ENCODE data around the gene PRSS50. TPM values are rescaled to one million over a fixed set of nuclear protein-coding genes. Genes with fewer than 3 reads are reported as not detected.

Gene PRSS50
- total RNA-seq, 1 experiment from 2014 or later, result not detected

DNA sequence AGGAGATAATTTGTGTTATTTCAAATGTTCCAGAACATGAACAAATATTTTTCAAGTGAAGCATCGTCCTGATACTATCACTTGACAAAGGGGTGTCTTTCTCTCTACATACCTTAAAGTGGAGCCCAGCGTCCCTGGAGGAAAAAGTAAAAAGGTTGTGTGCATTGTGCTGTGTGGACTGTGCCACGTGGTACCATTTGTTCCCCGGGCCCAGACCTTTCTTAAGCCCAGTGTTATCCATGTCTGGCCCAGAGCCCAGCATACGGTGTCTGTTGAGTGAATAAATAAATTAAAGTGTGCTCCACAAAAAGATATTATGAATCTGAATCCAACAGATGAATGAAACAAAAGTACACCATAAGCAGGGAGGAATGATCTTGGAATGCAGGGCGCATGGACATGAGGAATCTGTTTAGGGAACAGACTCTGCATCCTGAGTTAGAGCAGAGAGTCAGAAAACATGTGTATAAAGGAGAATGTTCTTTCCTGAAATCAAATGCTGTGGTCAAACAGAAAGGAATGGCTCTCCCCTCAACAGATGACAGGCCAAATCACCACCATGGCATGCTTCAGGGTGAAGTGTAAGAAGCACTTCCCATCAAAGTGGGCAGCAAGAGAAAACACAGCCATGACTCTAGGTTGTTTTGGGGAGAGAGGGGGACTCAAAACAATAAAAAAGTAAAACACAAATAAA lies 8.1 kb upstream of the PRSS50 start:
- no peak for DNase-seq (ENCODE audit: low read depth)

DNA sequence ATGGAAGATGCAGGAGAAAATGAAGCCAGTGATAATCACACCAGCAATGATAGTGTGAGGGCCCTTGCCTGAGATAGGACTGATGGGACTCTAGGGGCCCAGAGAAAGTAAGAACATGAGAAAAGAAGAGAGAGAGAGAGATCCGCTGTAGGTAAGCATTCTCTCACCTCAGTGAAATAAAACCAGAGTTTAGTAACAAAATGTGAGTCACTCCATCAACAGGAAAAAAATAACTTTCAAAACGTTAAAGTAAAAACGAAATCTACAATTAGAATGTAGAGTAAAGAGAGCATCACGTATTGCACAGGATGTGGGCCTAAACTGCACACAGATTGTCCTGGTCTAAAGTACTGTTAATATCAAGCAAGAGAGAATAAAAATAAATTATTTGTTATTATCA lies 6.8 kb upstream of the PRSS50 start:
- no peak for DNase-seq (ENCODE audit: low read depth)

DNA sequence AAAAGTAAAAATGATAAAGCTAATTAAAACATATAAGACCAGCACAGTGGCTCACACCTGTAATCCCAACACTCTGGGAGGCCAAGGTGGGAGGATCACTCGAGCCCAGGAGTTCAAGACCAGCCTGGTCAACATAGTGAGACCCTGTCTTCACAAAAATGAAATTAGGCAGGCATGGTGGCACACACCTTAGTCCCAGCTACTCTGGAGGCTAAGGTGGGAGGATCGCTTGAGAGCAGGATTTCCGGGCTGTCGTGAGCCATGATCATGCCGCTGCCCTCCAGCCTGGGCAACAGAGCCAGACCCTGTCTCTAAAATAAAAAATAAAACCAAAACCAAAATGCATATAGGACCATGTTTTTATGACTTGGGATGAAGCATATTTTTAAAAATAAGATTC lies 4.8 kb upstream of the PRSS50 start:
- no peak for DNase-seq (ENCODE audit: low read depth)

DNA sequence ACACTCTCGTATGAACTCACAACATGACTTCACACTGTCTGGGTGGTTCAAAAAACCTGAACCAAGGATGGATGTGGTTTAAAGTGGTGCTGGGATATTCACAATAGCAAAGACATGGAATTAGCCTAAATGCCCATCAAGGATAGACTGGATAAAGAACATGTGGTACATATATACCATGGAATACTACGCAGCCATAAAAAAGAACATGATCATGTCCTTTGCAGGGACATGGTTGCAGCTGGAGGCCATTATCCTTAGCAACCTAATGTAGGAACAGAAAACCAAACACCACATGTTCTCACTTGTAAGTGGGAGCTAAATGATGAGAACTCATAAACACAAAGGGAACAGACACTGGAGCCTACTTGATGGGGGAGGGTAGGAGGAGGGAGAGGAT lies 3.3 kb upstream of the PRSS50 start:
- DNase-seq (ENCODE audit: low read depth), result no peak

DNA sequence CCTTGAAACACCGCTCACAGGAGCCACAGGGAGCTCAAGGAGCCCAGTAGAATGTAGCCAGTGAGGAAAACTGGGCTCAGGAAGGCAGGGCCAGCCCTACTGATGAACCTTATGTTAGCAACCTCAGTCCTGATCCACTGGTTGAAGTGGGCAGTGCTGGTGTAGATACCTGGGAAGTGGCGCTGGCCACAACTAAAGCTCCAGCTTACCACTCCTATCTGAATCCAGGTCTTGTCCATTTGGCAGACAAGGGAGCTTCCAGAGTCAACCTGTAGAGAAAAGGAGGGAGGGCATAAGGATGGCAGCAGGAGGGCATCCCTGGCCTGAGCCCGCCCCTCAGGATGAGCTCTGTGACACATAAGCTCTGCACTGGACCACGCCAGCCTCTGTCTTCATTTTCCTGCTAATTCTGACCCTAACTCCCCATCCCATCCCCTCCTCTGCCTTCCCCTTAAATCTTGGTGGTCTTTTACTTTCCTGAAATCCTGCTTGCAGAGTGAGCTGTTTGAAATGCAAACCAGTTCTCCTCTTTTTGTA lies 2.1 kb upstream of the PRSS50 start:
- no peak for DNase-seq (ENCODE audit: low read depth)

DNA sequence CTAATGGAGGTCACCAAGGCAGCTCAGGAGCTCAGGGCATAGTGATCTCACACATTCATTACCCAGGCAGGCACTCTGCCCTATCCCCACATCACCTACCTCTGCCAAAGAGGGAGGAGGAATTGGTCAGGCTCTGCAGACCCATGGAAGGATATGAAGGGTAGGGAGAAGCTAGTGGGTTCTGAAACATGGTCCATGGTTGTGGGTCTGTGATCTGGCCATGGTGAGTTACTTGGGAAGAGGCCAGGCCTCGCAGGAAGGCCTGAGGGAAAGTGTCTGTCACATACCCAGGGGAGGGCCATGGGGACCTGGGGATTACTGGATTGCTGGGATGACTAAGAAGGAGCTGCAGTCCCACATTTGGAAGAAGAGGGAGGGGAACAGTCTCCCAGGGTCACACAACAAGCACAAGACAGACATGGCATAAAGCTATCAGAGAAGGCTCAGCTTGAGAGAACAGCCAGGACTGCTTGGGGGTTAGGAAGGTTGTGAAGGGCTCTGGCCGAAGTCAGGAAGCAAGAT lies 1.4 kb upstream of the PRSS50 start:
- no peak for DNase-seq (ENCODE audit: low read depth)

DNA sequence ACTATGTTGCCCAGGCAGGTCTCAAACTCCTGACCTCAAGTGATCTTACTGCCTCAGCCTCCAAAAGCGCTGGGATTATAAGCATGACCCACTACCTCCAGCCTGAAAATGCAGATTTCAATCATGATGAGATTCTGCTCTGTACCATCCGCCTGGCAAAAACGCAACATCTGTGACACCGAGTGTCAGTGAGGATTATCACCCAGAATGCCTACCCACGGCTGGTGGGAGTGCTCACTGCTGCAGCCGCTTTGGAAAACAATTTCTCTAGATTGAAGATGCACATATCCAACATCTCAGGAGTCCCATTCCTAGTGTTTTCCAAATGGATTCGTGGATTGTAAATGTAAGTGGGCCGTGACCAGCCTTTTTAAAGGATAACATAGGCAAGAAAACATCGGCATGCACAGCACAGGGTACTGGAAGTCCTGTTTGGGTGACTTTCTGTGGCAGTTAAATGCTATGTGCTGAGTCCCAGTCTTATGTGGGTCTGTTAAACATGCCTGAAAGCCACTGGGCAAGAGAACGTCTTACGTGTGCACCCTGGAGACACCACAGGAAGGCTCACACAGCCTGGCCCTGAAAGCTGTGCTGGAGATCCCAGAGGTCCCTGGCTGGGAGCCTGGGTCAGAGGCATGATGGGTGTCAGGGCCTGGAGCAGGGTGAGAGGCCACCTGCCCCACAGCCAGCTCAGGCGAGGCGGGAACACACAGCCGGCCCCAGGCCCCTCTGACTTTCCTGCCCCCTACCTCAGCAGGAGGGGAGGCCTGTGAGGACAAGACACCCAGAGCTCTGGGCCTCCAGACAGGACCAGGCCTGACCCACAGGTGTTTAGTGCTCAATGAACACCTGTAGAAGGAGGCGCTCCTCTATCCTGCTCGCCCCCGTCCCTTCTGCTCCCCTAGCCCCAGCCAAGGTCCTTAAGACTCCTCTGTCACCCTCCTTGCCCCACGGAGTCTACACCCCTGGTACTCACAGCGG lies 918 bp downstream of the PRSS50 start:
- no peak for DNase-seq (ENCODE audit: low read depth)

DNA sequence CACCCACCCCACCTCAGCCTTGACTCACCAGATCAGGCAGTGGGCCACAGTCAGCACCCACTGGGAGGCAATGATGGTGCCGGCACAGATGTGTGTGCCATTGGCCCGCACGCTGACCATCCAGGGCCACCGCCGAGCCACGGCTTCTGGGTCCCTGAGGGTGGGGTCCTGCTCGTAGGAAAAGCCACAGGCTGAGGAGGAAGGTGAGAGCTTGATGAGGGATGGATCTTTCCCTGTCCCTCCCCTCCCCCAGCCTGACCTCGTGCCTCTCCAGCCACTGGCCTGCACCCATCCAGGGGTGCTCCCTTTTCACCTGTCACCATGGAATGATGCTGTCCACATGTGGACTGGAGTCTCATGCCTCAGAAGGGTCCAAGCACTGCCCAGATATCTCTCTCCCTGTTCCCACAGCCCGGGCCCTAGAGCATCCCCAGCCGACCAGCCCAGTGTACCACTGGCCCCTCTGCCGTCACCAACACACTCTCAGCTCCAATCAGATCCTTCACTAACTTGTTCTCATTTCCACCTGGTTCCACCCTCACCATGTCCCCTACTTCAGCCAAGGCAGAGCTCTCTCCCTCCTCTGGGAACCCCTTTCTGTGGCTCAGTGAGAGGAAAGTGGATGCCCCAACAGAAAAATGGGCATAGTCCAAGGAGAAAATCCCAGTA lies 2.0 kb downstream of the PRSS50 start:
- DNase-seq (ENCODE audit: low read depth), result no peak

DNA sequence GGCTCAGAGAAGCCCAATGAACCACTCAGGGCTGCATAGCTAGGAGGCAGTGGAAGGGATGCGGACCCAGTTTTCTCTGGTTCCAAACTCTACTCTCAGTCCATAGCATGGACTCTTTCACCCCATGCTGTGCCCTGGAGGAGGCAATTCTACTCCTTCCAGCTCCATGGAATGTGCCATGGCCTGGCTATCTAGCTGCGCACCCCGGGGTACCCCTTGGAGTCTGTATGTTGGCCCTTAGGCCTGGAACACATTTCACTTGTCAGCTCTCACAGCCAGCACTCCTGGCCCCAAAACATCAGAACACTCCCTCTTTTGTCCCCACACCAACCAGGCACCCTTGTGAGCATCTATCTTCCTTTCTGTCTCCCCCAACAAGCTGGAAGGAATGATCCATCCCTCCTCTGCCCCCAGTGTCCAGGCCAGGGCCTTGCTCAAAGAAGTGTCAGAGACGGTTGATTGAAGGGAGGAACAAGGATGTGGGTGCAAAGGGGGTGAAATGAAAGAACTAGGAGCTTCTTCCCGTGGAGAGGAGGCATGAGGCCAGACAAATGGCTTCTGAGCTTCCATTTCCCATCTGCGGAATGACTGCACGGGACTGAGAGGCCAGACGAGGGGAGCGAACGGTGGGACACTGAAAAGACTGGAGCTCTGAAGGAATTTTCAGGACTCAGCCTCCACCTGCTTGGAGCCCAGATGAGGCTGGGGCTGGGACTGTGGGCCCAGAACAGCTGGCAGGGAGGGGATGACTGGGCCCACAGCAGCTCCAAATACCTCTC lies 2.8 kb downstream of the PRSS50 start:
- DNase-seq (ENCODE audit: low read depth), result no peak

DNA sequence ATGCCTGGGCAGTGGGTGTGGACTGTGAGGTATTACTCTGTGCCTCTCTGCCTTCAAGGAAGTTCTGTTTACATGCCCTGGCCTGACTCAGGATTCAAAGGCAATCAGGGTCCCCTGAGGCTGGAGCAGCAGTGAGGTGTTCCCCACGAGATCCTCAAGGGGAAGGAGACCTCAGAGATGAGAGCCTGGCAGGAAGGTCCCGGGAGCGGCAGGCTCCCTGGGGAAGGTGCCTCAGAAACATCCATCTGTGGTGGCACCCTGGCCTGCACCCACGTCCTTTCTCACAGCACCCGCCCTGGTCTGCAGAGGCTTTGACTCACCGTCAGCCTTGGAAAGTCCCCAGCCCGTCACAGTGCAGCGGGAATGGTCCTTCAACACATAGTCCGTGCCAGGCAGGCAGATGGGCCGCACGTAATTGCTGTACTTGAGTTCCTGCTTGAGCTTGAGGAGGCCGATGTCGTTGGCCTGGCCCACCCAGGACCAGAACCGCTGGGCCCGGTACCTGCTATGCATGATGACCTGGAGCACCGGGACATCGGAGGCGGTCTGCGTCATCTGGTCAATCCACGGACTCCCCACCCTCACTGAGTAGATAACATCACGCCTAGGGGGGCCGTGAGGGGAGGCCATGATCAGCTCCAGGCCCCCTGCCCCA lies 3.6 kb downstream of the PRSS50 start:
- DNase-seq (ENCODE audit: low read depth), result peak; percentile 61

DNA sequence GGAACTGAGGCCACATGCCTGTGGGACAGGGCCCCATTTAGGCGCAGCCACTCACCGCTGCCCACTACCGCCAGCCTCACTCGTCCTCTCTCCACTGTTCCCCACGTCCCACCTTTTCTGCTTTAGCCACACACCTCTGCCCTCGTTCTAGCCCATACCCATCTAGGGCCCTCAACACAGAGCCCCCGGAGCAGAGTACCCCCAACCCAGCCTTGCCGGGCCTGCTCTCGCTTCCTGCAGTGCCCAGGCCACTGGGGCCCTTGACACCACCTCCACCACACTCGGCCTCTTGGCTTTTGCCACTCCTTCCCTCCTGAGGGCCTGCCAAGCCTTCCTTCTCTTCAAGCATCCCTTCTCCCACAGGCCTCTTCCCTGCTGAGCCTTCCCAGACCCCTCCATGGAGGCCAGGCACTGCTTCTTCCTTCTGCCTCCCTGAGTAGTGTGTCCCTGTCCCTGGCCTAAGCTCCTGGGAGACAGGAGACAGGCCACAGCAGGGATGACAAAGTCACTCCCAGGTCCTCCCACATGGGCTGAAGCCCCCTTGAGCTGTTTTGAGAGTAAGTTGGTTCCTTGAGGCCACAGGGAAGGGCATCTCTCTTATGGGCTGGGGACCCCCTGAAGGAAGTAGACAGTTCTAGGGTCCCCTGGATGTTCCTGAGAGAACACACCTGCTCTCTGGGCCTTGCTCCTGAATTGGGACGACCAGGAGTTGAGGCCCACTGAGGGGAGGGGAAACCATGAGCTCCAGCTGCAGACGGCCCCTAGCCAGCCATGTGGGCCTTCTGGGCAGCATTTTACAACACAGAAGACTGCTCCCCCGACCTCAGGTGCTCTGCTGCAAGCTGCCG lies 4.4 kb downstream of the PRSS50 start:
- no peak for DNase-seq (ENCODE audit: low read depth)

DNA sequence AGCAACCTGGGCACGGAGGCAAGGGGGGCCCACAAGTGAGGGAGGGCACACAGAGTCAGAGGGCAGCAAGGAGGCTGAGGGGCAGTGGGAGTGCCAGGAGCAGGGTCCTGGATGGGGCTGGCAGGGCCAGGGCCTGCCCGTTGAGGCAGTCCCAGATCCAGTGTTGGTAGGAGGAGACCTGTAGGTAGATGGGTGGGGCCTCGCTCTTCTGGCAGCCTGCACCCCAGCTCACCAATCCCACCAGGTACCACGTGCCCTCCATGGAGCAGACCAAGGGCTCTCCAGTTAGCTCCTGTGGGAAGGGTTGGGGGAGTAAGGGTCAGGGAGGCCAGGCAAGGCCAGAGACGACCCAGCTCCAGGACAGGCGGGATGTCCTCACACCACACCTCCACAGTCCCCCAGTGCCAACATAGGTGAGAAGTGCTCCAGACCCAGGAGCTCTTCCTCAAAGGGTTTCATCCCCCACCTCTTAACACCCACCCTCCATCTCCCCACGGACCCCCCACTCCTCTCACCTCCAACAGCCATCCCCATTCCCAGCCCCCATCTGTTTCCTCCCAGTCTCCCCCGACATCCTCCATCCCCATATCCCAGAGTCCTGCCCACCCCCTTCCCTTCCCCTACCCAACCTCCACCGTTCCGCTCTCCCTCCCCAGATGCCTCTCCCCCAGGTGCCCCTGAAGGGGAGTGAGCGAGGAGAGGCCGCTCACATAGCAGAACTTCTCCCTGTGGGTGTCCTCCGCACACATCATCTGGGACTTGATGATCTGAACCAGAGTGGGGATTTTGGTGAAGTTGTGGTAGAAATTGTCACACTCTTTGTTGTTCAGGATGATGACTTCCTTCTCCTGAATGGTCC lies 5.2 kb downstream of the PRSS50 start:
- no peak for DNase-seq (ENCODE audit: low read depth)

DNA sequence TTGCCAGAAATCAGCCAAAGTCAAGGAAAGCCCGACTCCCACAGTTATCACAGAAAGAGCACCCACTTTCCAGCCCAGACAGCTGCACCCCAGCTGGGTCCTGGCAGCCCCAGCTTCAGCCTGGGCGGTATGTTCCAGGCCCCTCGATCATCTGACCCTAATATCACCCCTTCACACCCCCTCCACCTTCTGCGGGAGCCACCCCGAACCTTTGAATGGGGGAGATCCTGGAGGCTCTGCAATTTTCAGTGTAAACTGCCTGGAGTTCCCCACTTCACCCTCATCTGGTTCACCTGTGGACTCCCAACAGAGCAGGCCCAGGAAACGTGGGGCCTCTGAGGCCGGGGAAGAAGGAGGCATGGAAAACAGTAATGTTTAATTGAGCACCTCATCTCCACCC lies 5.9 kb downstream of the PRSS50 start:
- DNase-seq (ENCODE audit: low read depth), result no peak

DNA sequence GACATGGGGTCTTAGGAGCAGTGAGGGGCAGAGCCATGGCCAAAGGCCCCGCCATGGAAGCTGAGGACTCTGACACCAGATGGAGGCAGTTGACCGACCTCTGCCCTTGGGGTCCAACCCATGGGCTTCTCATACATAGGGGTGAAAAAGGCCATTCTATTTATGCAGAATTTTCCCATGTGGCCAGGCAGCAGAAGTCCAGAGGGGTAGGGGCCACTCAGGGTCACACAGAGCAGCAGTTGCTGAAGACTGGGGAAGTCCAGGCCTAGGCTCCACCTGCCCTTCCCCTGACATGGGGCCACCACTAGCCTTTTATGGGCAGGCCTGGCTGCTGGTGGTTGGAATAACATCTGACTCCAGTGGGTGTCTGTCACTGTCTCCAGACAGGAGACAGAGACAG lies 6.4 kb downstream of the PRSS50 start:
- no peak for DNase-seq (ENCODE audit: low read depth)

DNA sequence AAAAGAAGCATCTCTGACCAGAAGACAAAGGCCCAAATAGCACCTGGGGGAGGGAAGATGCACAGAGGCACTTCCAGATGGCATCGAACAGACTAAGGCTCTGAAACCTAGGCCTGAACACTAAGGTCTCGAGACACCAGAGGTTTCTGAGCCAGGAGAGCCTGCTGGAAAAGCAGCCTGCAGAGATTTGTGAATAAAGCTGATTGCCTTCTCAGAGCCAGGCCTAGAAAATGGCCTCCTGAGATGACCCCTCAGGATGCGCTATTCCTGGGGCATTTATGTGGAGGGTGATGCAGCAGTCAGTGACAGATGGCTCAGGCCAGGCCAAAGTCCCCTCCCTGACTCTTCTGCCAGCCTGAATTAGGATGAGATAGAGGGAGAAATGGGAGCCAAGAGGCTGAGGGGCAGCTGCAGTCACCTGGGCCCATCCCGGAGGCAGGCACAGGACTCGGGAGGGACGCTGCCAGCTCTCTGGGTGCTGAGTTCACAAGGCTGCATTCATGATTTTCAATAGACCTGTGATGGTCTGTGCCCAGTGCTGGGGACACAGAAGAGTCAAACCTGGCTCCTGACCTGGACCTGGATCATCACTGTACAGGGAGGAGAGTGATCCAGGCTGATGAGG lies 6.9 kb downstream of the PRSS50 start:
- DNase-seq (ENCODE audit: low read depth), result no peak

DNA sequence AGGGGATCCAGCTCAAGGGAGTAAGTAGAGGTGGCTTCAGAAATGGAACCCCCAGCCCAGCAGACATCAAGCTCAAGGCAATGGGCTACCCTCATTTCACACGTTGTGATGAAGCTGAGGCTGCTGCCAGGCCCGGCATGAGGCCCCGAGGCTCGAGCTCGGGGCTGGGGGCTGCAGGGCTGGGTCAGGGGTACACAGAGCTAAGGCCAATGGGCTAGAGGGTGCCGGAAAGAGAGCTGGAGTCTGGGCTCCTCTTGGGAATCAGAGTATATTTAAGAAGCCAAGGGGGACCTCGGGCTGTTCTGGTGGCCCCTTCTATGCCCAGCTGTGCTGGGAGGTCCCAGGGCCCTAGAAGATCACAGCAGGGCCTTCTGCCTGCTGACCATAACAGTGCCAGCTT lies 7.4 kb downstream of the PRSS50 start:
- no peak for DNase-seq (ENCODE audit: low read depth)

DNA sequence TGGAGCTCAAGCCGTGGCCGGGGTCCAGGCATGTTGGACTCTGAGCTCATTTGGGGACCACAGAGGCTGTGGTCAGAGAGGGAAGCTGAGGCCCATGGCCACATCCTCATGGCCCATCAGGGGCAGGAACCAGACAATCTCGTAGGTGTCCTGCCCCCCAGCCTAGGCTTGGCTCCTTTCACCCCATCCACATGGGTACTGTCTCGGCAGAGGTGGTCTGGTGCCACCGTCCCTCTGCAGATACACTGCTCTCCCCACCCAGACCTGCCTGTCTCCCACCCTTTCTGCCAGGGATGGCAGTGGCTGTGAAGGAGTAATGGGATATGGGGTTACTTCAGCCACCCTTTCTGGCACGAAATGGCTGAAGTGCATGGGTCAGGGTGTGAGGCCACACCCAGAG lies 7.9 kb downstream of the PRSS50 start:
- DNase-seq (ENCODE audit: low read depth), result no peak

DNA sequence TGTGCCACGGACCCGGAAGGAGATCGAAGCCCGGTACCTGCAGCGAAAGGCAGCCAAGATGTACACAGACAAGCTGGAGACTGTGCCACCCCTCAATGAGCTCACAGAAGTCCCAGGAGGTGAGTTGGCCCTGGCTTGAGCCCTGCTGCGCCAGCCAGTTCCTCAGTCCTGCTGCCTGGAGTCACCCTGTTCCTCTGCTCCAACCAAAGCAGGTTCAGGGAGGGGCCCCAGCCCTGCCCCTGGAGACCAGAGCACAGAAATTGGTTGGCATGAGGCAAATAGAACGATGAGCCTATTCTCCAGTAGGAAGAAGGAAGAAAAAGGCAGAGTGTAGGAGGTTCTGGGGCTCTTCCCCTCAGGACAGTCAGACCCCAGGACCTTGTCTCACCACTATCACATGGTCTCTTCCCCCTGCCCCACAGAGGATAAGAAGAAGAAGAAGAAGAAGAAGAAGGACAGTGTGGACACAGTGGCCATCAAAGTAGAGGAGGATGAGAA lies 8.5 kb downstream of the PRSS50 start:
- DNase-seq (ENCODE audit: low read depth), result no peak

All from Daoy (cell line).